Skeletal muscle satellite cell (primary cell): ENCODE measurements around the gene COQ8B.

Source experiments
- H3K27me3 ChIP-seq: 2 replicates; pipeline ENCODE4 v1.7.0; 2013; ENCODE audit warnings: low read length; ENCODE audit not compliant: control insufficient read depth, insufficient read depth
- H3K36me3 ChIP-seq: 2 replicates; pipeline ENCODE4 v1.7.0; 2013; ENCODE audit warnings: mild to moderate bottlenecking, control low read depth, low read length; ENCODE audit not compliant: insufficient read depth
- H3K4me1 ChIP-seq: 2 replicates; pipeline ENCODE4 v1.7.0; 2013; ENCODE audit warnings: low read length; ENCODE audit not compliant: control insufficient read depth, insufficient read depth
- H3K4me2 ChIP-seq: 2 replicates; pipeline ENCODE4 v1.7.0; 2013; ENCODE audit warnings: mild to moderate bottlenecking, low read length
- H3K4me3 ChIP-seq: 2 replicates; pipeline ENCODE4 v1.7.0; 2013; ENCODE audit warnings: low read length
- H3K9ac ChIP-seq: 2 replicates; pipeline ENCODE4 v1.7.0; 2013; ENCODE audit warnings: mild to moderate bottlenecking, low read depth, low read length, moderate library complexity
- H3K9me3 ChIP-seq: replicated peaks from 2 replicates; pipeline ENCODE4 v1.7.0; 2013; ENCODE audit warnings: mild to moderate bottlenecking, control low read depth, low read length

The COQ8B gene

GRCh38 chr19:40695881-40696280, 20.8 kb downstream of the COQ8B start:
- peaks cover 9% of the 10 kb centered on the region for H3K36me3 ChIP-seq
- no peak overlapping the region for H3K9ac ChIP-seq
- H3K4me2 ChIP-seq = no peak overlapping the region
- no peaks in the 10 kb centered on the region for H3K27me3 ChIP-seq
- H3K9me3 ChIP-seq = no peaks in the 10 kb centered on the region
- H3K4me1 ChIP-seq = peaks cover 12% of the 10 kb centered on the region
- H3K4me3 ChIP-seq = no peak overlapping the region

DNA sequence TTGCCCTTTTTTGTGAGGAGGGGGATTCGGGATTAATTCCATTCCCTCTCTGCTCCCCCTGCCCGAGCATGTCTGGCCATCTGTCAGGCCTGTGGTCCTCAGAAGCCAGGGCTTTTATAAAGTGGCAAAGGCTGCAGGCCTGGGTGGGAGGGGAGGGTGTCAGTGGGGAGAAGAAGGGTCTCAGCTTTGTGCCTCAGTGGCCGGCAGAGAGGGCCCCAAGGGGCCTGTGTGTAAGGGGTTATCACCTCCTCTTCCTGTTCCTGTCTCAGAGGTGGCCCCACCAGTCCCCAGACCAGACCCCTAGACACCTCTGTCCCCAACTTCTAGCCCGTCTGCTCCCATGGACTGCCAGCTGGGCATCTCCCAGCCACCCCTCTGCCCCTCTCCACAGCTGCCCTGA, 22.8 kb downstream of the COQ8B start:
- no peak overlapping the region for H3K4me3 ChIP-seq
- H3K36me3 ChIP-seq = peaks cover 9% of the 10 kb centered on the region
- H3K27me3 ChIP-seq = no peaks in the 10 kb centered on the region
- no peak overlapping the region for H3K4me2 ChIP-seq
- H3K4me1 ChIP-seq = peaks cover 19% of the 10 kb centered on the region
- no peak overlapping the region for H3K9ac ChIP-seq
- no peaks in the 10 kb centered on the region for H3K9me3 ChIP-seq

DNA sequence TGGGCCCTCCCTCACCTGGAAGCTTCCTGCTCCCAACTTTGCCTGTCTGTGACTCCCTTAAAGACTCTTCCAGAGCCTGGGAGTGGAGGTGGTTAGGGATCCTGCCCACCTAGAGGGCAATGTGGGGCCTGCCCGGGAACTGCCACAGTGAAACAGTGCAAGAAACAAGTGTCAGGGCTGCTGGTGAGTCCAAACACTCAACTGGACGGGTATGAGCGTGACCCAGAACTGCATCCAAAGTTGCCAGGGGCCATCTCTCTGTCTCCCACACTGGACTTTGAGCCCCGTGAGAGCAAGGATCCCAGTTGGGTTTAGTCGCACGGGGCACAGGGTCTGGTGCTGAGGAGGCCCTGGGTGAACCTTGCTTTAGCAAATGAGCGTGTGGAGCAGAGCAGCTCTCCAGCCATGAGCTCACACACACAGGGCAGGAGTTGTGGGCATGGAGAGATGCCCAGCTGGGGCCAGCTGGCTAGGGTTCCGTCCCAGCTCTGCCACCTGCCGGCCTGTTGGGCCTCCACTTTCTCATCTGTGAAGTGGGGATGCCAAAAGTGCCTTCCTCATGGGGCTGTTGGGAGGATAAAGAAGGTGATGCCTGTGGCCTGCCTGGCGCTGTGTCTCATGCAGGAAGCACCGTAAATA, 23.4 kb downstream of the COQ8B start:
- Histone ChIP-seq H3K4me1 (peaks cover 25% of the 10 kb centered on the region), H3K9ac (no peak overlapping the region), H3K4me2 (no peak overlapping the region), H3K27me3 (no peaks in the 10 kb centered on the region), H3K36me3 (peaks cover 9% of the 10 kb centered on the region), H3K4me3 (no peak overlapping the region), H3K9me3 (no peaks in the 10 kb centered on the region)

GRCh38 chr19:40692212-40692551, 24.5 kb downstream of the COQ8B start:
- Histone ChIP-seq H3K9ac (no peak overlapping the region), H3K9me3 (no peaks in the 10 kb centered on the region), H3K4me1 (peaks cover 36% of the 10 kb centered on the region), H3K4me3 (no peak overlapping the region), H3K36me3 (peaks cover 9% of the 10 kb centered on the region), H3K27me3 (no peaks in the 10 kb centered on the region), H3K4me2 (no peak overlapping the region)

DNA sequence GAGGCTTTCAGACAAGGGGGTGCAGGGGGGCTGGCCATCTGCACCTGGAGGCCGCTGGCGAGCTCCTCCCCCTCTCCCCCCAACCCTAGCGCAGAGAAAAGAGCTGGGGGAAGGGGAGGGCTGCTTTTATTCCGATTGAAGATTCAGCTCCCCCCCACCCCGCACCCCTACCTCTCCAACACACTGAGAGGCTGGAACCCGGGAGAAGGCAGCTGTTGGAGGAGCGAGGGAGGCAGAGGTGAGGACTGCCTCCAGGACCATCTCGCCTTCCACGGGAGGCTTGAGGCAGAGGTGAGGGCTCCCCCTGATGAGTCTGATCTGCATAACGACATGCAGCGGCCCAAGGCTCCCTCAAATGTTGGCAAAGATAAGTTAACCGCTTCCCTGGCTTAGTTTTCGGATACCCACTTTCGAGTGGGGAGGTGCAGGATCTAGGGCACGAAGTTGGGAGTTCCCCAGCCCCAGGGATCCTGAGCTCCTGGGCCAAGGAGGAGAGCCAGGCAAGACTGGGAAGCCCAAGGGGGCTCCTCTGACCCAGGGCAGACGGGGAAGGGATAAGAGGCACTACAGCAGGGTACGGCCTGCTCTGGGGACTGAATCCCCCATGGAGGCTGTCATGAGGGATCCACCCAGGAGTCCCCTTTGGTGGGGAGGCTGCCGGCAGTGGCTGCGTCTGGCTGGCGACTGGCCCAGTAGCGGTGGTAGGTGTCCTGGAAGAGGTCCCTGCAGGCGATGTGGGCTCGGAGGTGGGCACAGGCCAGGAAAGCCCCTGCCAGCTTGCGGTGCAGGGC, 25.1 kb downstream of the COQ8B start:
- peak overlapping the region; percentile 97 for H3K4me2 ChIP-seq
- no peaks in the 10 kb centered on the region for H3K9me3 ChIP-seq
- no peaks in the 10 kb centered on the region for H3K27me3 ChIP-seq
- peak overlapping the region; percentile 78 for H3K4me3 ChIP-seq
- peaks cover 12% of the 10 kb centered on the region for H3K36me3 ChIP-seq
- peak overlapping the region; percentile 87 for H3K9ac ChIP-seq
- H3K4me1 ChIP-seq = peaks cover 38% of the 10 kb centered on the region

DNA sequence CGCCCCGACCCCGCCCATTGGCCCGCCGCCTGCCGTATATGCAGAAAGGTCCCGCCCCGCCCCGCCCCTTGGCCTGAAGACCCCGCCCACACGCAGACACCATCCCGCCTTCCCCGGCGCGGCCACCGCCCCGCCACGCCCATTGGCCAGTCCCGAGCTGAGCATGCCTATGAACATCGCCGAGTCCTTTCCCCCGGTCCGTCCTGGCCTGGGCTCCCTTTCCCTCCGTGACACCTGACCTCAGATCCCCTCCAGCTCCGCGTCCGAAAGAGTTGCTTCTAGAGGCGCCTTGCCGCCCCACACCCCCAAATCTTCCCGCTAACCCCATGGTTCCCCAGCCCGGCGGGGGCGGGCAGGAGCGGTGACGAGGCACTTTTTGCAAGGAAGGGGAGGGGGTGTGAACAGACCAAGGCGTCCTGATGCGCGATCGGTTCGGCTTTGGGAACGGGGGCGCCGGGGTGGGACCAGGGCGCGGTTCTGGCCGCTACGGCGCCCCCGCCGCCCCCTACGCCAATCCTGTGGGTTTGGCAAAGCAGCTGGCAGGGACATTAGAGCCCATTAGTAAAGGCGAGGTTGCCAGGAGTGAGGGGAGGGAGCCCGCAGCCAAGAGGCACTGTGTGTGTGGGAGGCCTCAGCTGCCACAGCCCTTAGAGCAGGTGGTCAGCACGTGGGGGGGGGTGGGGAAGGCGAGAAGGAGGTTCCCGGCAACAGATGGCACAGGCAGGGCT, 25.8 kb downstream of the COQ8B start:
- no peaks in the 10 kb centered on the region for H3K27me3 ChIP-seq
- H3K9me3 ChIP-seq = no peaks in the 10 kb centered on the region
- H3K4me2 ChIP-seq = peak overlapping the region; percentile 97
- peak overlapping the region; percentile 78 for H3K4me3 ChIP-seq
- peaks cover 17% of the 10 kb centered on the region for H3K36me3 ChIP-seq
- peaks cover 38% of the 10 kb centered on the region for H3K4me1 ChIP-seq
- peak overlapping the region; percentile 92 for H3K9ac ChIP-seq

DNA sequence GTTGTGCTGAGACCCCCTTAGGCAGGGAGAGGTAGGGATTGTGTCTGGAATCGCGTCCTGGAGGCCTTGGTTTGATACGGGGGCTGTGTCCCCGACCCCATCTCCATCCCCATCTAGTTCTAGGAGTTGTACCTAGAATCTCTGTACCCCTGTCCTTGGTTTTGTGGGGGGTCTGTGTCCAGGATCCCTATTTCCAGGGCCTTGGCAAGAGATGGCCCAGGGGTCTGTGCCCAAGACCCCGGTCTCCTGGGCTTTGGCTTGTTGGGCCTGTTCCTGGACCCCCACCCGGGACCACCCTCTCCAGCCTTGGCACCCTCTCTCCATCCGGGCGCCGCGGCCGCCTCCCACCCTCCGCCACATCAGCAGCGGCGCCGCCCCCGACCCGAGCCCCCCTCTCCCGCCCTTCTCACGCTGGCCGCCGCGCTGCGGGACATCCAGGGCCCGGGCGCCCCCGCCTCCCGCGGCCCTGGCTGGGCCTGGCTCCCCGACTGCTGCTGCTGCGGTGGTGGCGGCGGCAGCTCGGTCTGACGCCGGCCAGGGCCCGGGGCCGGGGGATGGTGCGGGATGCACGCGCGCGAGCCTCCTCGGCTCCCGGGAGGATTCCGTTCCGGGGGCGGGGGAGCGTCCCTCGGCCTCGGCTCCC, 26.5 kb downstream of the COQ8B start, which contains the start of gene NUMBL:
NUMBL (minus strand) TSS at position 602 of the 643 bp plus-strand sequence; CDS start at position 434, 168 bp downstream.
- Histone ChIP-seq H3K4me3 (peak within 1 kb of the TSS; percentile 78), H3K9me3 (no peaks in the 10 kb centered on the region), H3K27me3 (no peaks in the 10 kb centered on the region), H3K9ac (peak within 1 kb of the TSS; percentile 92), H3K36me3 (peaks cover 24% of the 10 kb centered on the region), H3K4me1 (peaks cover 38% of the 10 kb centered on the region), H3K4me2 (peak within 1 kb of the TSS; percentile 97)

DNA sequence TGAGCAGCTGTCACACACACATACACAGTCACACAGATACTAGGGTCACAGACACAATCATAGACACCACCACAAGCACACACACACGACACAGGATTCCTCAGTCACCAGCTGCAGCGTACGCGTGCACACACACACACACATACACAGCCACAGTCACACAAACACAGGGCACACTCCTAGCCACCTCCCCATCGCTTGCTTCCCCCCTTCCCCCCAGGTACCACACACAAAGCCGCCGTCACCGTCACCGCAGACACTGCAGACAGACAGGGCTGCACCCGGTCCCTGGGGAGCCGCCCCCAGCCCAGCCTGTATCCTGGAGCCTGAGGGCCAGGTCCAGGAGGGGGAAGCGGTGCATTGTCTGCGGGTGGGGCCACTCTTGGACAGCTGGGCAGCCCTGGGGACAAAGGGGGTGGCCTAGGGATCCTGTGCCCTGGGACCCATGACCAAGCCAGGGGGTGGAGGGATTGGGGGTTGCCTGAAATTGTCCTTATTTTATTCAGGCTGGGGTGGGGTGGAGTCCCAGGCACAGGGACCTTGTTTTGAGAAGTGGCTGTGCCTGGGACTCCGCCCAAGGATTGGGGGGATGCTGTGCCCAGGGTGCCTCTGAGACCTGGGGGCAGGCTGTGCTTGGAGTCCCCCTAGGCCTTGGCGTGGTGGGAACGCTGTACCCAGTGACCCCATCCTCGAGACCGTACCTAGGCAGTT, 27.2 kb downstream of the COQ8B start:
- Histone ChIP-seq H3K4me1 (peaks cover 38% of the 10 kb centered on the region), H3K4me3 (peak overlapping the region; percentile 78), H3K4me2 (peak overlapping the region; percentile 96), H3K9me3 (no peaks in the 10 kb centered on the region), H3K9ac (peak overlapping the region; percentile 92), H3K36me3 (peaks cover 28% of the 10 kb centered on the region), H3K27me3 (no peaks in the 10 kb centered on the region)

GRCh38 chr19:40688987-40689338, 27.7 kb downstream of the COQ8B start:
- Histone ChIP-seq H3K9me3 (no peaks in the 10 kb centered on the region), H3K9ac (peak overlapping the region; percentile 92), H3K4me3 (peak overlapping the region; percentile 78), H3K36me3 (peaks cover 24% of the 10 kb centered on the region), H3K4me1 (peaks cover 38% of the 10 kb centered on the region), H3K27me3 (no peaks in the 10 kb centered on the region), H3K4me2 (peak overlapping the region; percentile 96)

- H3K27me3 ChIP-seq = no peaks in the 10 kb centered on the region
- H3K4me3 ChIP-seq = peak overlapping the region; percentile 78
- H3K4me1 ChIP-seq = peaks cover 38% of the 10 kb centered on the region
- H3K36me3 ChIP-seq = peaks cover 29% of the 10 kb centered on the region
- H3K9ac ChIP-seq = peak overlapping the region; percentile 92
- H3K9me3 ChIP-seq = no peaks in the 10 kb centered on the region
- H3K4me2 ChIP-seq = peak overlapping the region; percentile 96
Measured at GRCh38 chr19:40688309-40688708, 28.4 kb downstream of the COQ8B start.
